M059J (cell line): ENCODE measurements around the gene EIF6. TPM values are rescaled to one million over a fixed set of nuclear protein-coding genes. Genes with fewer than 3 reads are reported as not detected.
"Not testable (repeated sequence)": the region's sequence is repeated elsewhere in the genome, so short reads cannot be mapped to it uniquely, and the experiment has no call there.

ENCODE experiments used
- DNase-seq: peaks from one replicate; pipeline ENCODE4 v3.0.0-alpha.2; 2012; ENCODE audit warnings: low read depth
- total RNA-seq: library from RNA; depleted of rRNA; stranded (reverse); fragments of >200 nt; shearing (Covaris generic); gene quantifications from 2 replicates; pipeline ENCODE4 v1.2.3, GENCODE V29; 2014; rRNA removed

EIF6 gene
- total RNA-seq = 303 and 313 TPM in 2 replicates

DNA sequence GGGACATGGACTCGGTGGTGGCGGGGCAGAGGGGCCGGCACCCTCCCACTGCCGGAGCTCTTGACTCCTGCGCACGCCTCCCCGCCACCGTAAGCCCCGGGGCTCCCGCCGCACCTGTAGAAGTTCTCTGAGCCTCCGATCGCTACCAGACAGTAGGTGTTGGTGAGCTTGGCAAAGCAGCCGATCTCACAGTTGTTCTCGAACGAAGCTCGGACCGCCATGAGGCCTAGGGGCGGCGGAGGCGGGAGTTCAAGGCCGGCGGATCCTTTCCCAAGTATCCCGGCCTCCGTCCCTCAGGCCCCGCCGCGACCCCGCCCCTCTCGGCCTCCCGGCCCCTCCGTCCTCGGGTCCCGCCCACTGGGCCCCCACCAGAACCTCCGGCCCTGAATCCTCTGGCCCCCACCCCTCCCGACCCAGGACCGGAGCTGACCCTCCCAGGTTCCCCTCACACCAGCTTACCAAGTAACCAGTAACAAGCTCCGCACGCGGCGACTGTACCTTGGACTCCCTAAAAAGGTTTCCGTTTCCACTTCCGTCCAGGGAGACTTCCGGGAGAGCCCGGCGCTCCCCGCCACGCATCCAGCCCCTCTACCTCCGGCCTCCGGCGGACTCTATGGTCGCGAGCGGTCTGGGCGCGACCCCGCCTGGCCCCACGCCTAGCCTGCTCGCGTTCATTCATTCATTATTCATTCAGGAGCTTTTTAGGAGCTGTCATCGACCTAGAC lies at the start of gene EIF6:
TSS of gene EIF6 (minus strand) at position 506 of the 725 bp plus-strand sequence. CDS start at position 221, 285 bp downstream.
- DNase-seq = peak; percentile 95

DNA sequence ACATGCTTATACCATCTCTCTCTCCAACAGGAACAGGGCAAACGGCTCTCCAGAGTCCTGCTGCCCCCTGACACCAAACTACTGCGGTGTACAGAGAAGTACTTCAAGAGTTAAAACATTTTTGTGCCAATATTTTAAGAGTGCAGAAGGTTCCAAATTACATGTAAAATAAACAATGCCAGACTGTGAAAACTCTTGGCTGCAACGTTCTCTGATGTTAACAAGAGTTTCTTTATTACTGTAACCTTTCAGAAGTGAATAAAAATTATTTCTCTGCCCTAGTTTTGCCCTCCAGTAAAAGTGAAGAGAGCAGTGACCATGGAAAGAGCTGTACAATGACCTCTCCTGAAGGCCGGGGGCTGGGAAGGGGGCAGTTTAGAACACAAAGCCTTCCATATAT lies 49.0 kb upstream of the EIF6 start:
- DNase-seq = no peak

DNA sequence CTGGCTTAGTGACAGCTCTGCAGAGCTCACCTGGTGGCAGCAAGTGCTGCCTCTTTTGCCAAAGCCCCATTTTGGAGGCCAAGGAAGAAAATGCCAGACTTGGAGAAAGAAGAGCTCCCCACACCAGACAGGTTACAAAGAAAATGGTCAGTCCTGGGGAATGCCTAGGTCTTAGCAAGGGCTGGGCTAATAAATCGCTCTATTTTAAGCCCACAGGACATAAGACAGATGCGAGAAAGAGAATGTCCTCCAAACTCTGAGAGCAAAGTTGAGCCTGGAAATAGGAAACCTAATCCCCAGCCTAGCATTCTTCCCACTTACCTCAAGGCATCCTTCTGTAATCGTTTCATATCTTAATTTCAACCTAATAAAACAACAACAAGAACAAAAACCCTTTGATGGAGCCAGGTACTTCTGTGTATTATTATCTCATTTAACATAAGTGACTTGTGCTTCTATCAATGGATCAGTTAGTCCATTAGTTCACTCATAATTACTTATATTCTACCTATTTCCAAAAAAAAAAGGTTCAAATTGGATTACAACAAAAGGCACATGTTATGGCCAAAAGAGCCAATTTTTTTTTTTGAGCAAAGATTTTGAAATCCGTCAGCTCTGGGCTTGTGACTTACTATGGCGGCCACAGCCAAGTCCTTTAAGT lies 48.1 kb upstream of the EIF6 start:
- no peak for DNase-seq

DNA sequence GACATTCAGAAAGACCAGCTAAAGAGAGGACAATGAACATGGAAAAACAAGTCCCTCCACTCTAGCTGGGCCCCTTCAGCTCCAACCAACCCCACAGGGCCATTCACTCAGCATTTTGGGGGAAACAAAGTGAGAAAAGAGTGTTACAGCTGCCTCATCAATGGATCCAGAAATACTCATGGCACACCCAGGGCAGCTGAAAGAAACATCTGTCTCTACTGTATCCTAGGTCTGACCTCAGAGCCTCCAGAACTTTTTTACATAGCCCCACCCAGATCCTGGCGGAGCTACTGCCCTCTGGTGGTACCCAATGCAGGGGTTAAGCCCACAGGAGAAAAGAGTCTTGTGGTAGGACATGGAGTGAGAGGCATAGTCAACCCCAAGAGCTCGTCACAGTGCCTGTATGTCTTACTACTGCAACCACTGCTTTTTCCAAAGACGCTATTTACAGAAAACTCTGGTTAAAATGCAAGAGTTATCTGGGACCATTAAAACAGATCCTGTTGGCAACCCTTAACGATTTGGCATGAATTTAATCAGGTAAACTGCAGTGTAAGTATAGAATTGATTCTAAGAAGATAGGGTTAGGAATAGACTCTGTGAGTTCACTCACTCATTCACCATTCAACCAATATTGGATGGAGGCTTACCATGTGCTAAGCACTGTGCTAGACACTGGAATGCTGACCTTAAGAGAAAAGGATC lies 45.0 kb upstream of the EIF6 start:
- peak; percentile 75 for DNase-seq

DNA sequence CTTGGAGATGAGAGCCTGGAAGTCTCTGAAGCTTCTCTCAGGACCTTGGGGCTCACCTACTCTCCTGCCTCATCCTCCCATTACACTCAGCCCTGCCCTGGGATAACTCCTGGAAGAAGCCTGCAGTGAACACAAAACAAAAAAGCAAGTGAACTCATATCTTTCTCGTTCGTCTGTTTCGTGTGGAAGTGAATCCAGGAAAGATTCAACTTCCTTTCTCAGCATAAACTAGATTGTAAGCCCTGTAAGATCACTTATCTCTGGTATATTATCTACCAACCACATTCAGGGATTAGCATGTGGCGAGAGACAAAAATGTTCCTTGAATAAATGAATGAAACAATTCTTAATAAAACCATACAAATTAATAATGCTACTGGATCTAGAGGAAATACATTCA lies 44.1 kb upstream of the EIF6 start:
- DNase-seq = no peak

DNA sequence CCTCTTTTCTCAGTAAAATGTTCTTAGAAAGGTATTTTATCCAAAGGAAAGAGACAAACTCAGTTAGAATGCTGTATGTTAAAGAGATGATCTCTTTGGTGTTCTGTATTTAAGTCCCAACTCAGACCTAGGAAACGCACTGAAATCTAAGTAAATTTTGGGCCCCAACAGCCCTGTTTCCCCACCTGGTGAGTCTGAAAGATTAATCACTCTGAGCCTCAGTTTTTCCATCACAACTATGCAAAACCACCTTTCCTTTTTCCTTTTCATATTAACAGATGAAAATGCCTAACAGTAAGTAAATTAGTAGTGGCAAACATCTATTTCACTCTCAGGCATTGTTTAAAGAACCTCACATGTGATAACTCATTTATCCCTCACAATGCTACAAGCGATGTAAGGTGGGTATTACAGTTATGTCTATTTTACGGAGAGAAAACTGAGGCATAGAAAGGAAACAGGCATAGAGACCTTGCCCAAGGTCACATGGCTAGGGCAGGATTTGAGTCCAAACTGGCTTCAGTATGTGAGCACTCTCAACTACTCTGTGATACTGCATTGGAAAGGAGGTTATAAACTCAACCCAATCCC lies 43.6 kb upstream of the EIF6 start:
- DNase-seq = no peak

DNA sequence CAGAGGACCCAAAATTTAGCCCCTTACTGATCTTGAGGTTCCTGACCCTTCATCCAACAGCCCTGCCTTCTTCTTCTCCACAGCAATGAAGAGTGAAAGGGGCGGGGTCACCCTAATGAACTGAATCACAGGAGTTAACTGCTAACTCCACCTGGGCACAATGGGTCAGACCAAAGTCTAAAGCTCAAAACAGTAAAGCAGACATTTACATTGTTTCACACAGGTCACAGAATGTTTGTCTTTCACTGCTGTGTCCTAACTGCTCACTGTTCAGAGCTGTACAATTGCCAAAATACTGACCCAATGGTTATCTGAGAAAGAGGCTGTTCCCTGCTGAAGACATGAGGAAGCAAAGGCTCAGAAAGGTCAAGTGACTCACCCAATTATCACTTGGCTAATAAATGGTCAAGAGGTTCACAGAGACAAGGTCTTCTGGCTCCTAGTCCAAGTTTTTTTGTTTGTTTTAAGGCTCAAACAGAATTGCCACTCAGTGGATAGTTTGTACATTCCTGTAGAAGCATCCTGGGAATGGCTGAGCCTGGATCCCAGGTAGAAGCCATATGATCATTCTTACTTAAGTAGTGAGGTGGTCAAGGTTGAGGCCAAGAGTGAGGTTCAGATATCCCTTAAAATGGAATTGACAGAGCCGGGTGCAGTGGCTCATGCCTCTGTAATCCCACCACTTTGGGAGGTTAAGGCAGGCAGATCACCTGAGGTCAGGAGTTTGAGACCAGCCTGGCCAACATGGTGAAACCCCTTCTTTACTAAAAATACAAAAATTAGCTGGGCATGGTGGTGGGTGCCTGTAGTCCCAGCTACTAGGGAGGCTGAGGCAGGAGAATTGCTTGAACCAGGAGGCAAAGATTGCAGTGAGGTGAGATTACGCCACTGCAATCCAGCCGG lies 42.8 kb upstream of the EIF6 start:
- DNase-seq = peak; percentile 98

DNA sequence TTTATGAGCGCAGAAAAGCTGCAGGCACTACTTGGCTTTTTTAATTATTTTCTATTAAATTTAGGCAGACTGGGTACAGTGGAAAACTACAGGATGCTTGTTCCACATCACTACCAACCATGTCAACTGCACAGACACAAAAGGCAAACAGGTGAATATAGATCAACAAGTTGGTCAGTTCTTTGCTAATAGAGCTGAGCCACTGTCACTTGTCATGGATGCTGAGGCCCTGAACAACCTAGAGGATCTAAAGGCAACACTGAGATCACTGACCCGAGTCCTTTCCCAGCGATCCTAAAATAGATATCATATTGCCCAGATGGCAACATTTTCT lies 42.1 kb upstream of the EIF6 start:
- DNase-seq = no peak

DNA sequence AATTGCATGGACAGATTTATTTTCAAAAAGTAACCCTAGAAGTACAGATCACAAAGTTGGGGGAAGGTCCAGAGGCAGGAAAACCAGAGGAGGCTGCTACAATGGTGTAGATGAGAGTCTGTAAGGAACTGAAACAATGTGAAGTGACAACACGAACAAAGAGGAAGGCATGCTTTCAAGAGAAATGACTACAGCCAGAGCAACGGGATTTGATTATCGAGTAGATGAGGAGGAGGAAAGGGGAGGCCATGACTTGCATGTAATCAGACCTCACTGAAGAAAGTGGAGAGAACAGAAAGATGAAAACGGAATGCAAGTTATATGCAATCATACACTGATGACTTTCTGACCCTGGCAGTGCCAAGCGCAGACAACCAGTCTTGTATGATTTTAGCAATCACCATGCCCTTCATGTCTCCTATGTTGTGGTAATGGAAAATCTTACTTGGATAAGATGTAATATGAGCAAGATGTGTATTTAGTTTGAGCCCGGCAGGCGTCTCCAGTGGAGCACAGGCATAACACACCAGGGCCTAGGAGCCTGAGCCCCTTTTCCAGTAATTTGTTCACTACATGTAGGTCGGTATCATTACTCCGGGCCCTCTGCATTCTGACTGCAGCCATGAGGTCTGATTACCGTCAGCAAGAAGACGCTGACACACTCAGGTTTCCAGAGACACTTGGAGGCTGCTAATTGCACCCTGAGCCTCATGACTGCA lies 41.6 kb upstream of the EIF6 start:
- no peak for DNase-seq

DNA sequence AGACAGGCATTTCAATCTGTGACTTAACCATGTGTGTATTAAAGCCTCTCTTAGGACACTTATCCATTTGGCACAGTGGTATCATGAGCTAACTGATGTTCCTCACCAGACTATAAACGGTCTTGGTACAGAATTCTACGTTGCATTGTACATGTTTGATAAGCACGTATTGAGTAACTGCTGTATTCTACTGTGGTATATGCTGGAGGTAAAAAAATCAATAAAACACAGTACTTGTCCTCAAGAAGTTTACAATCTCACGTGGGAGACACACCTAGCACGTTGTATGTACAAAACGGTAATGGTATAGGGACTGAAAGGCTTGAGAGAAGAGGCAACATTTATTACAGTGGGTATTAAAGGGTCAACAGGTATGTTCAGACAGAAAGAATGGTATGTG lies 40.8 kb upstream of the EIF6 start:
- DNase-seq = no peak

DNA sequence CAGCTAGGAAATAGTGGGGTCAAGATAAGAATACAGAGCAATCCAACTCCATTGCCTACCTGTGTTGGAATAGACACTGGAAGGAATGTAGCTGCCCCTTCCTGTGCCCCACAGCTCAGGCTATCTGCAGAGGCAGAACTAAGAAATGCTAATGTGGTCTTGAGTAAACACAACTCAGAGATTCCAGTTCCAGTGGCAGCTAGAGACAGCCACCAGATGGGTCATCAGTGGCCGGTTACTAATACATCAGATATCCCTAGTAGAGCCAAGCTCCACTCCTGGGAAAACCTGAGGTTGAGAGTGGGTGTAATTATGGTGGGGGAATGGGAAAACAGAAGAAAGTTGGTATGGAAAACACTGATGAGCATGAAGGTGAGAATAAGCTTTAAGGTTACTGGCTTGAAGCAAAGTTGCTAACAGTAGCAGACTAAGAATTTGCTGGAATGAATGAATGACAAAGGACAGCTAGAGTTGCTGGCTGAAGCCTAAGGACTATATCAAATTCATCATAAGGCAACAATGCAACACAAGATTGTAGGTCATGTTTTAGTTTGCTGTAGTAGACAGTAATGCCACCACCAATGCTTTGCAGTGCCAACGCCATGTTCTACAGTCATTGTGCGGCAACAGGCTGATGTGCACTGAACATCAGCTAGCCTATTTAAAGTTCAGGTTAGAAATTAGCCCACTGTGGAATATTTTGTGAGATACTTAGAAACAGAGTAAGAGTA lies 36.0 kb upstream of the EIF6 start:
- DNase-seq = peak; percentile 99

DNA sequence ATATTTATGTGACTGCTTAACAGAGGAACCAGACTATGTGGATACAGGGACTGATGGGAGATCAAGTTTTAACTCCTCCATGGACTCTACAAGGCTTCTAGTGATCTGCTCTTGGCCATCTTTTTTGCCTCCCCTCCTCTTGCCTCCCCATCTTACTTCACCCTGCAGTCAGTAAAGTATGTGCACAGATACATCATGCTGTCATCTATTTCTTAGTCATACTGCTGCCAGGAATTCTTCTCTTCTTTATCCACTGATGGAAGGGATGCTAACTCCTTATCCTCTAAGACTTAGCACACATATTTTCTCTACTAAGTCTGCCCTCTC lies 35.3 kb upstream of the EIF6 start:
- peak; percentile 89 for DNase-seq

DNA sequence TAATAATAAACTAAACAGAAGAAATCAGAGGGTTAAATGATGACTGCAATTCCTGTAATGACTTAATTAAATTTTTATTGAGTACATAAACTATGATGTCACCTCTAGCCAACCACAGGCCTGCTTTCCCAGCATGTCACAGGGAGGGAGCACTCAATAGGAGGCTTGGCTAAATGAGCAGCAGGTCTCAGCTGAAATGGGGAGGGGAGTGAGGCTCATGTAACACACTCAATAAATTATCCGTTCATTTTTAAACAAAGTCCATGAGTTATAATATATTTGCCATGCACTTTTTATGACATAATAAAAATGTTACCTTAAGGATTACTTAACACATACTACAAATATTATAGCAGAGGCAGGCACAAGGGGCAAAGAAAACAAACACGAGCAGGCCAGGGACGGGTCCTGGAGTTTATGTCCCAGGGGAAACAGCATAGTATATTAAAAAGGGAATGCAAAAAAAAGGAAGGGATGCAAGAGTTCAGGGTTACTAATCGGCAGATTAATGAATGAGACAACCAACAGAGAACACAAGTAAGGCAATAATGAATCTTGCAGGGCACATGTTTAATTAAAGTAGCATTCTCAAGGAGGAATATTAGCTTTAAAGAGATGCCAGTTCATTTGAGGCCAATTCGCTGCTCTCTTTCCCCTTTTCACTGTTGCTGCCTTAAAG lies 34.8 kb upstream of the EIF6 start:
- peak; percentile 90 for DNase-seq

DNA sequence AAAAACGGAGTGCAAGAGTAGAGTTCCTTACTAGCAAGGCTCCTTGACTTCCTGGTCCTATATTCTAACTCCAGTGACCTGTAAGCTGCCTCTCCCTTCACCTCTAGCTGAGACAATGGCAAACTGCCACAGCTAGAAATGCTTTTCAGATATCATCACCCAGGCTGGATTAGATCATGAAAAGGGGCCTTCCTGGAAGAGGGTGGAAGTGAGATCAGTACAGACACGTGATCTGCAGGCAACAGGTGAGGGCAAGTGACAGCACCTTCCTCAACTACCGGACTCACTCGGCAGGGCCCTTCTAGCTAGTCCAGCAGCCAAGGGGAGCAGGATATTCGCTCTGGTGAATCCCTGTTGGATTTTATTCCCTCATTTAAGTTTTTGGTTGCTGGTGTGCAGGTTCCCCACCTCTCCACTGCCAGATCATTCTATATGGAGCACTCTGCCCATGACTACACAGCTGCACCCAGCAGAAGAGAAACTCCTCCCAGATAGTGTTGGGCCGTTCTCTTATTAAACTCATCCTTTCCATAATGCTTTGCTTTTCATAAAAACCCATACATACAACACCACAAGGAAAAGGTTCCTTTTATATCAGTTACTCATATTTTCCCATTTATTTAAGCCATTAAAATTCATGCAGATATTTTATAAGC lies 34.1 kb upstream of the EIF6 start:
- peak; percentile 100 for DNase-seq

DNA sequence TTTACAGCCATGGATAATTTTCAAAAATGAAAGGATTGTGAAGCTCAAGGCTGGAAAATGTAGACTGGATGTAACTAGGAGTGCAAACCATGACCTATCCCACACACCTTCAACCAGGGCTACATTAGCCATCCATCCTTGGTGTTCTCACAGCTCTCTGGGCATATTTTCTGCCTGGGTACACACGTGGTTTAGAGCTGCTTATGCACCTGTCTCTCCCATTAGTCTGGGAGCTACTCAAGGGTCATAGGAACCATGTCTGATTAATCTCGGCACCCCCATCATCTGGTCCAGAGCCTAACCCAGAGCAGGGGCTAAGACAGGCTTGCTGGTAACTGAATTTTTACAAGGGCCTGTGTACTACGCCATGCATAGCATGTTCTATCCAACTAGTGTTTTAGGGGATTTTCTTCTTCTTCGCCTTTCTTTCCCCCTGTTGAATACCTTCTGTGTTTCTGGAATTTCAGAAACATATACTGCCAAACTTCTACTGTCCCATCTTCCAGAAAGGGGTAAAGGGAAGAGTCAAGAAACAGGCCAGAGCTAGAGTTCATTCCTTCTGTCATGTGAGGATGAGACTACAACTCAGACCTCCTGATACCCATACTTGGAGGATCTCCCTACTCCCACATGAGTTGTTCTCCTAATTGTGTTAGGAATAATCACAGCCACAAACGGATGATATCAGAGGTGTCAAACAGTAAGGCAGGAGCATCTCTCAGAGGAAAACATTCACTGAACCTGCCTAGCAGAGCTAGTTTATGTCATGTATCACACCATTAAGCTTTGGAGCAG lies 33.0 kb upstream of the EIF6 start:
- DNase-seq = no peak

DNA sequence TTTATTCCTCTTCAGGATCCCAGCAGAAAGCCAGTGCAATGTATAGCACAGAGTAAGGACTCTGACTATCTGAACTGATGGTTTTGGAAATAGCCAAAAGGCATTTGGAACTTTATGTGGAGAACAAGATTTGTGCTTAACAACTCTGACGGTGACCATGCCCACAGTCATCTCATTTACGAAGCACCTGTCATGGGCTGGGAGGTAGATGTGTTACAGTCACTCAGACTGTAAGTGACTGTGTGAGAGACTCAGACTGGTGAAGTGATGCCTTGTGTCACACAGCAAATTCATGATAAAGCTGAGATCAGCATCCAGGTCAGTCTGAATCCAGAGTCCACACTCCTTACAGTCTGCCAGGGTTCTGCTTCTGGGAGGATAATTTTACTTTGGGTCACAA lies 31.5 kb upstream of the EIF6 start:
- DNase-seq = no peak

DNA sequence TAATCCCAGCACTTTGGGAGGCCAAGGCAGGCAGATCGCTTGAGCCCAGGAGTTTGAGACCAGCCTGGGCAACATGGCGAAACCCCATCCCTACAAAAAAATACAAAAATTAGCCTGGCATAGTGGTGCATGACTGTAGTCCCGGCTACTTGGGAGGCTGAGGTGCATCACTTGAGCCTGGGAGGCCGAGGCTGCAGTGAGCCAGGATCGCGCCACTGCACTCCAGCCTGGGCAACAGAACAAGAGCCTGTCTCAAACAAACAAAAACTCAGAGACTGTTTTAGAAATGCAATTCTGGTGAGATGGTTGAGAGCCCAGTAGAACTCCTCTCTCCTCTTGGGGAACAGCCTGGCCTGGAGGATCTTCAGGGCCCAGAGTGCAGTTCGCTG lies 31.1 kb upstream of the EIF6 start:
- not testable (repeated sequence) for DNase-seq
